SK-N-SH (cell line): ENCODE data around the gene SPRED2.

Source experiments
- CTCF ChIP-seq: fragments of 200-600 bp; sonication (generic); IDR thresholded peaks from 2 replicates; pipeline ENCODE4 v1.6.1; 2017; ENCODE audit warnings: antibody characterized with exemption, mild to moderate bottlenecking, moderate library complexity
- ELF1 ChIP-seq: IDR thresholded peaks from 2 replicates; pipeline ENCODE4 v1.4.0; 2012
- EZH2phosphoT487 ChIP-seq: fragments of 200-600 bp; sonication (generic); IDR thresholded peaks from 2 replicates; pipeline ENCODE4 v1.6.1; 2017; ENCODE audit warnings: low read depth, mixed run types, mild to moderate bottlenecking, antibody characterized with exemption, moderate library complexity, borderline replicate concordance
- FOSL2 ChIP-seq: IDR thresholded peaks from 2 replicates; pipeline ENCODE4 v1.4.0; 2012; ENCODE audit warnings: low read depth, mild to moderate bottlenecking, moderate library complexity, borderline replicate concordance
- MAX ChIP-seq: IDR thresholded peaks from 2 replicates; pipeline ENCODE4 v1.4.0; 2012; ENCODE audit warnings: low read depth
- MXI1 ChIP-seq: IDR thresholded peaks from 2 replicates; pipeline ENCODE4 v1.6.1; 2012; ENCODE audit warnings: mild to moderate bottlenecking, low read depth, low read length, improper control_type of control experiment
- POLR2AphosphoS5 ChIP-seq: IDR thresholded peaks from 2 replicates; pipeline ENCODE4 v1.6.1; 2012; ENCODE audit warnings: low read depth, low read length
- RAD21 ChIP-seq: IDR thresholded peaks from 2 replicates; pipeline ENCODE4 v1.6.1; 2012; ENCODE audit warnings: mild to moderate bottlenecking, low read length
- RCOR1 ChIP-seq: fragments of 150-350 bp; IDR thresholded peaks from 2 replicates; pipeline ENCODE4 v1.6.1; 2017; ENCODE audit warnings: antibody characterized with exemption, low read length
- SIN3A ChIP-seq: IDR thresholded peaks from 2 replicates; pipeline ENCODE4 v1.6.1; 2012; ENCODE audit warnings: low read depth, mild to moderate bottlenecking, low read length, moderate library complexity, borderline replicate concordance
- TAF1 ChIP-seq: IDR thresholded peaks from 2 replicates; pipeline ENCODE4 v1.6.1; 2012; ENCODE audit warnings: low read depth, mild to moderate bottlenecking, low read length, moderate library complexity, borderline replicate concordance
- USF1 ChIP-seq: IDR thresholded peaks from 2 replicates; pipeline ENCODE4 v1.4.0; 2012; ENCODE audit warnings: low read depth, borderline replicate concordance
- TF ChIP-seq, protein P1 (sequence below): fragments of 150-350 bp; IDR thresholded peaks from 2 replicates; pipeline ENCODE4 v1.6.1; 2017; ENCODE audit warnings: antibody characterized with exemption, low read length, low read depth, borderline replicate concordance

DNA sequence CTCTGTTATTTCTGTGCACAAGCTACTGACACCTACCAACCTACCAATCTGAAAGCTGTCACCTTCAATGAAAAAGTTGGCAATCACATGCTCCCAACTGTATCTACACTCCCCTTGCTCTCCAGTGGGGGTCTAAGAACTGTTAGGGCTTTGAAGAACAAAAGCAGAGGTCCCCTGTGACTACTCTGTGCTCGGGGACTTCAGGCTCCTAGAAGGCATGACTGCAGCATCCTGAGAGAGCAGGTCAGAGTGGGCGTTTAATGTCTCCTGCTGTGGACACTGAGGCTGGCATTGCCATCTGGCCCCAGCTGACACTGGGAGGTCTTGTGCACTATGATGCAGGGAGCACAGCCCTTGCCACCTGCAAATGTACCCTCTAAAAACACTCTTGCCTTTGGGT lies 111.5 kb downstream of the SPRED2 start:
- no peak for TF ChIP-seq ELF1
- TF ChIP-seq CTCF, result no peak
- no peak for TF ChIP-seq SIN3A
- TF ChIP-seq EZH2phosphoT487, result no peak
- TF ChIP-seq RAD21, result no peak
- no peak for TF ChIP-seq MAX
- no peak for TF ChIP-seq POLR2AphosphoS5
- TF ChIP-seq, protein P1, sequence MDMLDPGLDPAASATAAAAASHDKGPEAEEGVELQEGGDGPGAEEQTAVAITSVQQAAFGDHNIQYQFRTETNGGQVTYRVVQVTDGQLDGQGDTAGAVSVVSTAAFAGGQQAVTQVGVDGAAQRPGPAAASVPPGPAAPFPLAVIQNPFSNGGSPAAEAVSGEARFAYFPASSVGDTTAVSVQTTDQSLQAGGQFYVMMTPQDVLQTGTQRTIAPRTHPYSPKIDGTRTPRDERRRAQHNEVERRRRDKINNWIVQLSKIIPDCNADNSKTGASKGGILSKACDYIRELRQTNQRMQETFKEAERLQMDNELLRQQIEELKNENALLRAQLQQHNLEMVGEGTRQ, result no peak
- TF ChIP-seq MXI1, result no peak
- no peak for TF ChIP-seq RCOR1
- no peak for TF ChIP-seq TAF1
- no peak for TF ChIP-seq FOSL2
- no peak for TF ChIP-seq USF1
